Suprapubic skin (tissue), 4 donors: ENCODE data around the gene STRA6. TPM values are rescaled to one million over a fixed set of nuclear protein-coding genes. Genes with fewer than 3 reads are reported as not detected.

ENCODE experiments used
- DNase-seq, 2 donors: peaks; one replicate each; pipeline ENCODE4 v3.0.0-alpha.2; 2019; ENCODE audit warnings: low spot score in 2 of 2
- H3K27ac ChIP-seq: fragments of 200-600 bp; sonication (generic); one replicate; pipeline ENCODE4 v1.5.1; 2019
- H3K27me3 ChIP-seq: fragments of 200-600 bp; sonication (generic); one replicate; pipeline ENCODE4 v1.5.1; 2019
- H3K36me3 ChIP-seq: fragments of 200-600 bp; sonication (generic); one replicate; pipeline ENCODE4 v1.5.1; 2019
- H3K4me1 ChIP-seq: fragments of 200-600 bp; sonication (generic); one replicate; pipeline ENCODE4 v1.5.1; 2019
- H3K4me3 ChIP-seq: fragments of 200-600 bp; sonication (generic); one replicate; pipeline ENCODE4 v1.5.1; 2019; ENCODE audit warnings: mild to moderate bottlenecking
- H3K9me3 ChIP-seq: fragments of 200-600 bp; sonication (generic); one replicate; pipeline ENCODE4 v1.5.1; 2019
- EP300 ChIP-seq: sonication (generic); formaldehyde crosslinking; IDR thresholded peaks from one replicate; pipeline ENCODE4 v1.6.1; 2017; ENCODE audit warnings: antibody characterized with exemption
- POLR2A ChIP-seq, 2 donors: fragments of 450-650 bp; IDR thresholded peaks; one replicate each; pipeline ENCODE4 v1.6.1; 2017; ENCODE audit warnings: antibody characterized with exemption in 2 of 2, mild to moderate bottlenecking in 2 of 2, moderate library complexity in 2 of 2
- POLR2AphosphoS5 ChIP-seq, 3 donors: sonication (generic); formaldehyde crosslinking; IDR thresholded peaks; one replicate each; pipeline ENCODE4 v1.6.1; 2017; ENCODE audit warnings: antibody characterized with exemption in 3 of 3
- WGBS: methylation state at CpG from one replicate; pipeline ENCODE4 v1.1.5; 2018; 5-methylcytosine and 5-hydroxymethylcytosine counted together
- total RNA-seq, 4 donors: library from RNA; depleted of rRNA; stranded (reverse); fragments of >200 nt; gene quantifications; one replicate each; pipeline ENCODE4 v1.1.0, GENCODE V29; 2016
- TF ChIP-seq, protein P1 (sequence below), 2 donors: fragments of 200-600 bp in 1 of 2; fragments of 450-650 bp in 1 of 2; sonication (generic) in 1 of 2; IDR thresholded peaks; one replicate each; pipeline ENCODE4 v1.5.1; 2016 to 2019; ENCODE audit warnings: antibody characterized with exemption in 2 of 2, mild to moderate bottlenecking in 1 of 2, moderate library complexity in 1 of 2

The STRA6 gene
- total RNA-seq, 4 donors from 2014 or later: 0.26 to 0.39 TPM; not detected in 2

DNA sequence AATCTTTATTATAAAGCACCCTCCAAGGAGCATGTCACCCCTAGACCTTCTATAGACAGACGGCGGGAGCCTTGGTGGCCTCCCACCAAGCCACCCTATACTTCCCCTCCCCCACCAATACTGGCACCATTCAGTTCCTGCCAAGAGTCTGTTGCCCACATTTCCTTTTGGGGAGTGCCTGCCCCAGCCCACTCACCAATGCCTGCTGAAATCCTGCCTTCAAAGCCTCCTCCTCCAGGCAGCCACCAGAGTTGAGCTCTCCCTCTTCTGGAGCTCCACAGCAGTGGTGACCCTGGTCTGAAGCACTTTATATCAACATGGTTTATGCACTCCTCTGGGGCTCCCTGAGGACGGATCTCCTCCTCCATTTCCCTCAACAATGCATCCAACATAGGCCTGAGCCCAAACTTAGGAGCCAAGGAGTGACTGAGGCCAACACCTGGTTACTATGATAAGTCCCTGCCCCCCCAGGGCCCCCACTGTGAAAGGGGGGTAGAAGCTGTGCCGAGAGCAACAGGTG is 42.3 kb upstream of the STRA6 start:
- TF ChIP-seq POLR2A (IDR thresholded peaks at IDR 0.05) (no peak), EP300 (no peak), POLR2AphosphoS5 (IDR thresholded peaks at IDR 0.05) (no peak)
- TF ChIP-seq, protein P1, sequence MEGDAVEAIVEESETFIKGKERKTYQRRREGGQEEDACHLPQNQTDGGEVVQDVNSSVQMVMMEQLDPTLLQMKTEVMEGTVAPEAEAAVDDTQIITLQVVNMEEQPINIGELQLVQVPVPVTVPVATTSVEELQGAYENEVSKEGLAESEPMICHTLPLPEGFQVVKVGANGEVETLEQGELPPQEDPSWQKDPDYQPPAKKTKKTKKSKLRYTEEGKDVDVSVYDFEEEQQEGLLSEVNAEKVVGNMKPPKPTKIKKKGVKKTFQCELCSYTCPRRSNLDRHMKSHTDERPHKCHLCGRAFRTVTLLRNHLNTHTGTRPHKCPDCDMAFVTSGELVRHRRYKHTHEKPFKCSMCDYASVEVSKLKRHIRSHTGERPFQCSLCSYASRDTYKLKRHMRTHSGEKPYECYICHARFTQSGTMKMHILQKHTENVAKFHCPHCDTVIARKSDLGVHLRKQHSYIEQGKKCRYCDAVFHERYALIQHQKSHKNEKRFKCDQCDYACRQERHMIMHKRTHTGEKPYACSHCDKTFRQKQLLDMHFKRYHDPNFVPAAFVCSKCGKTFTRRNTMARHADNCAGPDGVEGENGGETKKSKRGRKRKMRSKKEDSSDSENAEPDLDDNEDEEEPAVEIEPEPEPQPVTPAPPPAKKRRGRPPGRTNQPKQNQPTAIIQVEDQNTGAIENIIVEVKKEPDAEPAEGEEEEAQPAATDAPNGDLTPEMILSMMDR (IDR thresholded peaks at IDR 0.05): no peak
- Histone ChIP-seq H3K9me3 (no peaks in the 10 kb centered on the region), H3K4me3 (no peak overlapping the region), H3K27ac (no peak overlapping the region), H3K36me3 (no peaks in the 10 kb centered on the region), H3K4me1 (peaks cover 21% of the 10 kb centered on the region), H3K27me3 (peaks cover 34% of the 10 kb centered on the region)
- 61% methylated on average over 4 of the region's 4 CpGs for WGBS
- DNase-seq: no peak

GRCh38 chr15:74243431-74243830 is 40.8 kb upstream of the STRA6 start:
- WGBS: 78% methylated on average over 7 of the region's 7 CpGs
- H3K4me3 ChIP-seq: no peak overlapping the region
- peaks cover 22% of the 10 kb centered on the region for H3K4me1 ChIP-seq
- no peaks in the 10 kb centered on the region for H3K36me3 ChIP-seq
- no peak for DNase-seq
- H3K9me3 ChIP-seq: no peaks in the 10 kb centered on the region
- no peak overlapping the region for H3K27ac ChIP-seq
- TF ChIP-seq POLR2AphosphoS5 (IDR thresholded peaks at IDR 0.05) (no peak), POLR2A (IDR thresholded peaks at IDR 0.05) (no peak), EP300 (no peak)
- TF ChIP-seq, protein P1 (IDR thresholded peaks at IDR 0.05): no peak
- peaks cover 34% of the 10 kb centered on the region for H3K27me3 ChIP-seq

DNA sequence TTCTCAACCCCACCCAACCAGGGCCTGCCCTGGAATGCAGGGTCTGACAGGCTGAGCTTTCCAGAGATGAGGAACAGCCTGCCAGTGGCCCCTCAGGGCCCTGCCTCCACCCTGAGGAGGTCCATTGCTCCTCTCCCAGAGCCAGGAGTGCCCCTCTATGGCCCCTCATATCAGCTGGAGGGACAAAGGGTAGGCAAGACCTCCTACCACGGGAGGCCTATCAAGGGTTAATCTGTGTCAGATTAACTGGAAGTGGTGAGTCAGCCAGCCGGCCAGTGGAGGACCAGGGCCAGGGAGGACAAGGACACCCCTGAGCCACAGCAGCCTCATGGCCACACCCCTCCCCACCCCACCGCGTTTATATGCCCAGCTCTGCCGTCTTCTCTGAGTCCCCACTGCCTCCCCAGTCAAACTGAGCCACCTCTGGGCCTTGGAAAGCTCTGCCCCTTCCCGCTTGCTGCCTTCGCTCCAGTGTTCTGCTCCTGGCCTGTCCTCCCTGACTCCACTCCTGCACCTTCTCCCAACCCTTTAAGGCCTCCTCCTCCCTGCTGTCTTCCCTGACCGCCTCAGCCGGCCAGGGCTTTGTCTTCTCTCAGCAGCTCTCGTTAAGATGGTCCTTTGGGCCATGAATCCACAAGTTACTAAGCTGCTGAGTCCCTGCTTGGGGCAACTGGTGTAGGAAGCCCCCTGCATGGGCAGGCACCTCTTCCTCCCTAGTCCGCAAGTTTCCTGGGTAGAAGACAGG is 40.0 kb upstream of the STRA6 start:
- Histone ChIP-seq H3K27ac (no peak overlapping the region), H3K4me3 (no peak overlapping the region), H3K9me3 (no peaks in the 10 kb centered on the region), H3K27me3 (peaks cover 34% of the 10 kb centered on the region), H3K4me1 (peaks cover 22% of the 10 kb centered on the region), H3K36me3 (no peaks in the 10 kb centered on the region)
- WGBS: 48% methylated on average over 10 of the region's 11 CpGs
- TF ChIP-seq, protein P1 (IDR thresholded peaks at IDR 0.05): no peak
- no peak for TF ChIP-seq EP300
- TF ChIP-seq POLR2AphosphoS5 (IDR thresholded peaks at IDR 0.05): no peak
- TF ChIP-seq POLR2A (IDR thresholded peaks at IDR 0.05): no peak
- DNase-seq: no peak

DNA sequence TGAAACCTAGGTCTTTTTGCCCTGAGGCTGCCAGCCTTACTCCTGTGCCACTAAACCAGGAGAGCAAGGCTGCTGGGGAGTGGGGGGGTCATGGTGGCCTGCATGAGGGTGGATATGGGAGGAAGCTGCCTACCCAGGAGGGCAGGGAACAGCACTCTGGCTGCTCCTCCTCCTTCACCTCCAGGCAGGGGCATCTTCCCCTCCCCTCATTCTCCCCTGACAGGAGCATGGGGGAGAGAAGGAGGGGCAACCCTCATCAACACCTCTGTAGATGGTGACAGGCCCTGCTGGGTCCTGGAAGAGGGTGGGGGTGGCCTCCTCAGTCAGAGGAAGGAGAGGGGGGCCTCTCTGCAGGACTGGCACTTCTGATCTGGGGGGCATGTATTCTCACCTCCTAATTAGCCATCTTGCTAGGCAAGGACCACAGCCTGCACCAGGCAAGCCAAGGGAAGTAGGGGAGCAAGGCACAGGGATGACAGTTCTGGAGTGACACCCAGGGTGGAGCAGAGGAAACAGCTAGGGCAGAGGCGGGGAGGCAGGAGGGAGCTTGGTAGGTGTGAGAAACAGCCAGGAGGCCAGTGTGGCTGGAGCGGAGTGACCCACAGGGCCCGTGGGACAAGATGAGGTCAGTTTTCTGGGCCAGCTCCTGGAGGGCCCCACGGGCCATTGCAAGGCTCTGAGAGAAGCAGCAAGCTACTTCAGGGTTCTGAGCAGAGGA is 38.5 kb upstream of the STRA6 start:
- no peak overlapping the region for H3K27ac ChIP-seq
- 81% methylated on average over 4 of the region's 4 CpGs for WGBS
- DNase-seq: no peak
- TF ChIP-seq POLR2AphosphoS5 (IDR thresholded peaks at IDR 0.05): no peak
- TF ChIP-seq, protein P1 (IDR thresholded peaks at IDR 0.05): no peak
- TF ChIP-seq EP300: no peak
- no peak for TF ChIP-seq POLR2A (IDR thresholded peaks at IDR 0.05)
- H3K9me3 ChIP-seq: no peaks in the 10 kb centered on the region
- peaks cover 24% of the 10 kb centered on the region for H3K27me3 ChIP-seq
- H3K4me1 ChIP-seq: peaks cover 22% of the 10 kb centered on the region
- H3K4me3 ChIP-seq: no peak overlapping the region
- no peaks in the 10 kb centered on the region for H3K36me3 ChIP-seq

GRCh38 chr15:74240002-74240568 is 37.5 kb upstream of the STRA6 start:
- TF ChIP-seq EP300: no peak
- TF ChIP-seq POLR2A (IDR thresholded peaks at IDR 0.05): no peak
- TF ChIP-seq, protein P1 (IDR thresholded peaks at IDR 0.05): no peak
- TF ChIP-seq POLR2AphosphoS5 (IDR thresholded peaks at IDR 0.05): no peak
- Histone ChIP-seq H3K4me1 (peaks cover 15% of the 10 kb centered on the region), H3K4me3 (no peak overlapping the region), H3K9me3 (no peaks in the 10 kb centered on the region), H3K36me3 (no peaks in the 10 kb centered on the region), H3K27me3 (peaks cover 14% of the 10 kb centered on the region), H3K27ac (no peak overlapping the region)
- 0% methylated on average over 2 of the region's 5 CpGs for WGBS
- DNase-seq: no peak
